CD14-positive monocyte (primary cell): ENCODE results near the gene ATP1B2. TPM values are rescaled to one million over a fixed set of nuclear protein-coding genes. Genes with fewer than 3 reads are reported as not detected.

Experiments
- DNase-seq, 3 donors: peaks; one replicate each; pipeline ENCODE4 v3.0.0-alpha.2; 2011 to 2022
- H2AFZ ChIP-seq: 2 replicates; pipeline ENCODE4 v1.6.0; 2012; ENCODE audit warnings: mild to moderate bottlenecking, low read depth, low read length, inconsistent platforms; ENCODE audit not compliant: insufficient read depth, poor library complexity, severe bottlenecking
- H3K27ac ChIP-seq, 2 donors: 1 replicate in 1 of 2; 2 replicates in 1 of 2; pipeline ENCODE4 v1.5.1; 2012 to 2013; ENCODE audit warnings: low read length in 2 of 2, control low read depth in 1 of 2, inconsistent platforms in 1 of 2, low read depth in 1 of 2, mild to moderate bottlenecking in 1 of 2
- H3K27me3 ChIP-seq, 2 donors: one replicate each; pipeline versions ENCODE4 v1.6.0 to v1.6.1; 2011 to 2013; ENCODE audit warnings: low read length in 2 of 2; ENCODE audit not compliant: control insufficient read depth in 2 of 2, insufficient read depth in 2 of 2
- H3K36me3 ChIP-seq, 2 donors: replicated peaks in 1 of 2; 1 replicate in 1 of 2; 2 replicates in 1 of 2; pipeline versions ENCODE4 v1.5.1 to v1.6.1; 2012 to 2013; ENCODE audit warnings: low read length in 2 of 2, control low read depth in 1 of 2, inconsistent platforms in 1 of 2, mild to moderate bottlenecking in 1 of 2; ENCODE audit not compliant: insufficient read depth in 2 of 2, control insufficient read depth in 1 of 2
- H3K4me1 ChIP-seq, 2 donors: 1 replicate in 1 of 2; 2 replicates in 1 of 2; pipeline versions ENCODE4 v1.5.1 to v1.6.1; 2012 to 2013; ENCODE audit warnings: low read length in 2 of 2, control low read depth in 1 of 2, inconsistent platforms in 1 of 2, mild to moderate bottlenecking in 1 of 2, moderate library complexity in 1 of 2; ENCODE audit not compliant: insufficient read depth in 2 of 2, control insufficient read depth in 1 of 2
- H3K4me2 ChIP-seq: replicated peaks from 2 replicates; pipeline ENCODE3; 2012; ENCODE audit warnings: low read length, moderate library complexity, mild to moderate bottlenecking; ENCODE audit not compliant: poor library complexity, severe bottlenecking; ENCODE audit errors: extremely low read depth
- H3K4me3 ChIP-seq, 3 experiments: fragments of 200-600 bp in 1 of 3; sonication (generic) in 1 of 3; replicated peaks in 1 of 3; 1 replicate in 2 of 3; 2 replicates in 1 of 3; pipeline ENCODE4 v1.5.1; 2011 to 2013; ENCODE audit warnings: low read length in 3 of 3, mild to moderate bottlenecking in 3 of 3, control low read depth in 2 of 3, low read depth in 2 of 3, inconsistent platforms in 1 of 3, moderate library complexity in 1 of 3
- H3K79me2 ChIP-seq: 2 replicates; pipeline ENCODE4 v1.6.0; 2012; ENCODE audit warnings: mild to moderate bottlenecking, control low read depth, inconsistent platforms, low read length, moderate library complexity; ENCODE audit not compliant: insufficient read depth
- H3K9ac ChIP-seq: 2 replicates; pipeline ENCODE4 v1.6.0; 2017; ENCODE audit warnings: low read length, mild to moderate bottlenecking; ENCODE audit not compliant: insufficient read depth, poor library complexity, severe bottlenecking
- H3K9me3 ChIP-seq, 2 donors: replicated peaks in 1 of 2; 1 replicate in 1 of 2; 2 replicates in 1 of 2; pipeline versions ENCODE4 v1.5.1 to v1.6.1; 2012 to 2013; ENCODE audit warnings: low read length in 2 of 2, control low read depth in 1 of 2; ENCODE audit not compliant: control insufficient read depth in 1 of 2, insufficient read depth in 1 of 2
- H4K20me1 ChIP-seq: 2 replicates; pipeline ENCODE4 v1.6.0; 2012; ENCODE audit warnings: mild to moderate bottlenecking, low read length, control low read depth, moderate library complexity; ENCODE audit not compliant: insufficient read depth
- H3K27ac Mint-ChIP-seq, 7 donors: one replicate each; pipeline ENCODE4 v1.8.0; 2020; ENCODE audit warnings: mild to moderate bottlenecking in 7 of 7, mixed read lengths in 7 of 7, moderate library complexity in 6 of 7, inconsistent platforms in 2 of 7
- H3K27me3 Mint-ChIP-seq, 3 donors: one replicate each; pipeline ENCODE4 v1.8.0; 2021 to 2022; ENCODE audit warnings: low read depth in 3 of 3, mild to moderate bottlenecking in 3 of 3, mixed read lengths in 3 of 3, moderate library complexity in 3 of 3, inconsistent platforms in 1 of 3
- H3K36me3 Mint-ChIP-seq, 2 donors: one replicate each; pipeline ENCODE4 v1.8.0; 2020; ENCODE audit warnings: mixed read lengths in 2 of 2, inconsistent platforms in 1 of 2, mild to moderate bottlenecking in 1 of 2
- H3K4me1 Mint-ChIP-seq: one replicate; pipeline ENCODE4 v1.8.0; 2020; ENCODE audit warnings: mild to moderate bottlenecking, mixed read lengths
- H3K4me3 Mint-ChIP-seq, 2 donors: one replicate each; pipeline ENCODE4 v1.8.0; 2020; ENCODE audit warnings: mild to moderate bottlenecking in 2 of 2, mixed read lengths in 2 of 2, moderate library complexity in 1 of 2
- H3K9me3 Mint-ChIP-seq, 7 donors: one replicate each; pipeline ENCODE4 v1.8.0; 2020 to 2022; ENCODE audit warnings: mixed read lengths in 7 of 7, mild to moderate bottlenecking in 6 of 7, moderate library complexity in 6 of 7, inconsistent platforms in 2 of 7
- CTCF ChIP-seq: fragments of 200-600 bp; IDR thresholded peaks from one replicate; pipeline ENCODE4 v1.8.0; 2022; ENCODE audit warnings: antibody characterized with exemption, mild to moderate bottlenecking
- WGBS: methylation state at CpG from one replicate; pipeline ENCODE4 v1.1.5; 2013; ENCODE audit warnings: missing lambda C conversion rate; ENCODE audit not compliant: insufficient coverage; 5-methylcytosine and 5-hydroxymethylcytosine counted together
- intact Hi-C, 2 donors: fragments of 100-400 bp; cut with micrococcal nuclease; formaldehyde crosslinking; loops; one replicate each; pipeline versions ENCODE4 v1.15.0 to v1.15.1; 2023
- polyA plus RNA-seq, 3 donors: library from polyadenylated mRNA; depleted of rRNA in 1 of 3; unstranded in 2 of 3; stranded (reverse) in 1 of 3; fragments of 300-500 nt in 2 of 3; fragments of >200 nt in 1 of 3; fragmentation: Illumina TruSeq in 2 of 3; gene quantifications; 1 replicate in 2 of 3; 2 replicates in 1 of 3; pipeline ENCODE4 v1.2.3, GENCODE V29; 2012 to 2021

Gene ATP1B2
- polyA plus RNA-seq, 3 donors, result 0.07 TPM; not detected in 2

- Histone ChIP-seq H3K36me3 (no peaks in the 10 kb centered on the region), H3K9ac (peak overlapping the region; percentile 99), H3K4me2 (peak overlapping the region; percentile 77), H4K20me1 (peaks cover 14% of the 10 kb centered on the region), H3K79me2 (peaks cover 61% of the 10 kb centered on the region), H2AFZ (peak overlapping the region; percentile 82), H3K27ac (peak overlapping the region; percentile 100), H3K27me3 (no peaks in the 10 kb centered on the region), H3K4me3 (peak overlapping the region; percentile 85 to 99 (median 99)), H3K9me3 (no peaks in the 10 kb centered on the region), H3K4me1 (peaks cover 24 to 35% of the 10 kb centered on the region in 2 donors)
- Mint-ChIP-seq H3K4me1 (peaks cover 32% of the 10 kb centered on the region), H3K27me3 (no peaks in the 10 kb centered on the region), H3K4me3 (peak overlapping the region; percentile 96 to 100), H3K27ac (peak overlapping the region; percentile 99 to 100 (median 100)), H3K9me3 (peaks cover 0 to 2% (median 0%) of the 10 kb centered on the region in 7 donors), H3K36me3 (peaks cover 13 to 24% of the 10 kb centered on the region in 2 donors)
- intact Hi-C loops, result loop anchor here (2.0 to 10.0 kb wide), 8 partner anchors 59 to 382 kb away; partner anchors contain the start of genes SAT2 (in 2 of the 2), CD68 (in 1 of the 2), EIF5A (in 1 of the 2) and FGF11 (in 1 of the 2)
- DNase-seq, result peak; percentile 79 to 85 (median 85)
- WGBS, result 0% methylated on average over 15 of the region's 30 CpGs
- no peak for TF ChIP-seq CTCF
Observed at GRCh38 chr17:7686222-7687071, 35.7 kb downstream of the ATP1B2 start.

GRCh38 chr17:7687072-7687907 is 36.6 kb downstream of the ATP1B2 start, which contains the start of gene TP53:
Gene TP53 (minus strand): TSS chr17:7687490. CDS start chr17:7676594, 10,896 bp downstream.
- peaks cover 14% of the 10 kb centered on the region for H4K20me1 ChIP-seq
- peaks cover 24 to 35% of the 10 kb centered on the region in 2 donors for H3K4me1 ChIP-seq
- TF ChIP-seq CTCF, result no peak
- no peaks in the 10 kb centered on the region for H3K27me3 ChIP-seq
- intact Hi-C loops, result loop anchor here (2.0 to 10.0 kb wide), 8 partner anchors 60 to 382 kb away; partner anchors contain the start of genes SAT2 (in 2 of the 2), CD68 (in 1 of the 2), EIF5A (in 1 of the 2) and FGF11 (in 1 of the 2)
- Mint-ChIP-seq H3K9me3 (peaks cover 0 to 2% (median 0%) of the 10 kb centered on the region in 7 donors), H3K27ac (peak within 1 kb of the TSS; percentile 99 to 100 (median 100)), H3K27me3 (no peaks in the 10 kb centered on the region), H3K4me3 (peak within 1 kb of the TSS; percentile 96 to 100), H3K36me3 (peaks cover 13 to 25% of the 10 kb centered on the region in 2 donors), H3K4me1 (peaks cover 32% of the 10 kb centered on the region)
- H3K4me3 ChIP-seq, result peak within 1 kb of the TSS; percentile 85 to 99 (median 99)
- peak within 1 kb of the TSS; percentile 97 for H2AFZ ChIP-seq
- H3K9ac ChIP-seq, result peak within 1 kb of the TSS; percentile 99
- H3K4me2 ChIP-seq, result peak within 1 kb of the TSS; percentile 77
- H3K79me2 ChIP-seq, result peaks cover 52% of the 10 kb centered on the region
- DNase-seq, result peak; percentile 91 to 99 (median 94)
- peak within 1 kb of the TSS; percentile 100 for H3K27ac ChIP-seq
- H3K9me3 ChIP-seq, result no peaks in the 10 kb centered on the region
- WGBS, result 0% methylated on average over 26 of the region's 30 CpGs
- no peaks in the 10 kb centered on the region for H3K36me3 ChIP-seq
